ENCODE data around the gene MAML3. TPM values are rescaled to one million over a fixed set of nuclear protein-coding genes. Genes with fewer than 3 reads are reported as not detected.

MAML3 gene
- total RNA-seq, 5 donors from 2014 or later (not counting 1 experiment from before 2014, with no cell fraction given) = 2.0 to 3.4 (median 2.7) TPM

- Mint-ChIP-seq H3K4me3 (no peak overlapping the region), H3K27me3 (no peaks in the 10 kb centered on the region), H3K27ac (no peak overlapping the region), H3K4me1 (no peaks in the 10 kb centered on the region), H3K36me3 (no peaks in the 10 kb centered on the region), H3K9me3 (no peaks in the 10 kb centered on the region)
- H3K36me3 ChIP-seq (ENCODE audit: control insufficient read depth in 2 of 2, extremely low read depth in 1 of 2, insufficient read depth in 1 of 2, low read length in 1 of 2) = no peaks in the 10 kb centered on the region
- H3K4me1 ChIP-seq (ENCODE audit: control insufficient read depth in 1 of 2, extremely low read depth in 1 of 2, insufficient read depth in 2 of 2, low read length in 2 of 2) = no peaks in the 10 kb centered on the region
- CTCF ChIA-PET = interaction anchor here in 1 of 2 donors (0.6 kb wide), 1 partner anchor 97 kb away, joined by 3 read pairs; no protein-coding TSS in a partner anchor
- no peak for ATAC-seq (replicated peaks in 1 of 4)
- WGBS (ENCODE audit: insufficient coverage) = no CpG with 5 or more reads among the region's 3 CpGs
- no peak overlapping the region for H3K27ac ChIP-seq (ENCODE audit: low read length)
- H3K4me3 ChIP-seq (ENCODE audit: control insufficient read depth in 1 of 2, extremely low read depth in 1 of 2, low read length in 1 of 2) = no peak overlapping the region
- POLR2A ChIA-PET = no interaction called here
- no peaks in the 10 kb centered on the region for H3K9me3 ChIP-seq
- DNase-seq = no peak
- H3K27me3 ChIP-seq (replicated peaks in 1 of 2; ENCODE audit: control insufficient read depth in 2 of 2, extremely low read depth in 1 of 2, insufficient read depth in 2 of 2, low read length in 1 of 2) = no peaks in the 10 kb centered on the region
Observed at GRCh38 chr4:139838811-139839210, 315.2 kb downstream of the MAML3 start.

- Mint-ChIP-seq H3K27ac (no peak overlapping the region), H3K27me3 (no peaks in the 10 kb centered on the region), H3K4me1 (no peaks in the 10 kb centered on the region), H3K4me3 (no peak overlapping the region), H3K9me3 (no peaks in the 10 kb centered on the region), H3K36me3 (no peaks in the 10 kb centered on the region)
- ChIA-PET POLR2A (no interaction called here), CTCF (no interaction called here)
- Histone ChIP-seq H3K9me3 (no peaks in the 10 kb centered on the region), H3K4me1 (ENCODE audit: control insufficient read depth in 1 of 2, extremely low read depth in 1 of 2, insufficient read depth in 2 of 2, low read length in 2 of 2) (no peaks in the 10 kb centered on the region), H3K36me3 (ENCODE audit: control insufficient read depth in 2 of 2, extremely low read depth in 1 of 2, insufficient read depth in 1 of 2, low read length in 1 of 2) (no peaks in the 10 kb centered on the region), H3K27ac (ENCODE audit: low read length) (no peak overlapping the region), H3K4me3 (ENCODE audit: control insufficient read depth in 1 of 2, extremely low read depth in 1 of 2, low read length in 1 of 2) (no peak overlapping the region), H3K27me3 (replicated peaks in 1 of 2; ENCODE audit: control insufficient read depth in 2 of 2, extremely low read depth in 1 of 2, insufficient read depth in 2 of 2, low read length in 1 of 2) (no peaks in the 10 kb centered on the region)
- WGBS (ENCODE audit: insufficient coverage) = 80% methylated on average over 2 of the region's 2 CpGs
- DNase-seq (no peak), ATAC-seq (replicated peaks in 1 of 4) (no peak)
Observed at GRCh38 chr4:139834981-139835391, 319.0 kb downstream of the MAML3 start.

DNA sequence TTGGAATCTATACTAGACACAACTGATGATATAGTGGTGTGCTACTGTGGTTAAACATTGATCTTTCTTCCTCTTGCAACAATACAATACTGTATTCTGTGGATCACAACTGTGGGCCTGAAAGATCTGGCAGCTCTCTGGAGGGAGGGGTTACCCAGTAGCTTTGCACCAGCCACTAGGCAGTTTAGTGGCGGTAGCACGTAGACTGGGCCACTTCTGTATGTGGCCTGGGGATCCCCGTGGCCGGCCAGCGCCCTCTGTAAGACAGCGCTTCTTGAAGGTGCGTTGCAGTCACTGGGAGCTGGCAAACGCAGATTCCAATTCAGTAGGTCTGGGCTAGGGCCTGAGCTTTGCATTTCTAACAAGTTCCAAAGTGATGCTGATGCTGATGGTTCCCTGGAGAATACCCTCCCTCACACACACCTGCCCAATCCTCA, 319.7 kb downstream of the MAML3 start:
- no peaks in the 10 kb centered on the region for H3K4me1 Mint-ChIP-seq
- H3K27me3 Mint-ChIP-seq = no peaks in the 10 kb centered on the region
- ATAC-seq (replicated peaks in 1 of 4) (no peak), DNase-seq (no peak)
- ChIA-PET POLR2A (no interaction called here), CTCF (no interaction called here)
- Histone ChIP-seq H3K36me3 (ENCODE audit: control insufficient read depth in 2 of 2, extremely low read depth in 1 of 2, insufficient read depth in 1 of 2, low read length in 1 of 2) (no peaks in the 10 kb centered on the region), H3K9me3 (no peaks in the 10 kb centered on the region), H3K27ac (ENCODE audit: low read length) (no peak overlapping the region), H3K4me1 (ENCODE audit: control insufficient read depth in 1 of 2, extremely low read depth in 1 of 2, insufficient read depth in 2 of 2, low read length in 2 of 2) (no peaks in the 10 kb centered on the region), H3K4me3 (ENCODE audit: control insufficient read depth in 1 of 2, extremely low read depth in 1 of 2, low read length in 1 of 2) (no peak overlapping the region), H3K27me3 (replicated peaks in 1 of 2; ENCODE audit: control insufficient read depth in 2 of 2, extremely low read depth in 1 of 2, insufficient read depth in 2 of 2, low read length in 1 of 2) (no peaks in the 10 kb centered on the region)
- WGBS (ENCODE audit: insufficient coverage) = 93% methylated on average over 7 of the region's 8 CpGs
- no peak overlapping the region for H3K27ac Mint-ChIP-seq
- H3K4me3 Mint-ChIP-seq = no peak overlapping the region
- no peaks in the 10 kb centered on the region for H3K36me3 Mint-ChIP-seq
- H3K9me3 Mint-ChIP-seq = no peaks in the 10 kb centered on the region

- Mint-ChIP-seq H3K36me3 (no peaks in the 10 kb centered on the region), H3K4me3 (no peak overlapping the region), H3K27ac (no peak overlapping the region), H3K4me1 (no peaks in the 10 kb centered on the region), H3K27me3 (no peaks in the 10 kb centered on the region), H3K9me3 (no peaks in the 10 kb centered on the region)
- Histone ChIP-seq H3K27me3 (replicated peaks in 1 of 2; ENCODE audit: control insufficient read depth in 2 of 2, extremely low read depth in 1 of 2, insufficient read depth in 2 of 2, low read length in 1 of 2) (no peaks in the 10 kb centered on the region), H3K36me3 (ENCODE audit: control insufficient read depth in 2 of 2, extremely low read depth in 1 of 2, insufficient read depth in 1 of 2, low read length in 1 of 2) (no peaks in the 10 kb centered on the region), H3K9me3 (no peaks in the 10 kb centered on the region), H3K27ac (ENCODE audit: low read length) (no peak overlapping the region), H3K4me3 (ENCODE audit: control insufficient read depth in 1 of 2, extremely low read depth in 1 of 2, low read length in 1 of 2) (no peak overlapping the region), H3K4me1 (ENCODE audit: control insufficient read depth in 1 of 2, extremely low read depth in 1 of 2, insufficient read depth in 2 of 2, low read length in 2 of 2) (no peaks in the 10 kb centered on the region)
- ATAC-seq (replicated peaks in 1 of 4) = no peak
- ChIA-PET POLR2A (no interaction called here), CTCF (no interaction called here)
- DNase-seq = no peak
- WGBS (ENCODE audit: insufficient coverage) = 96% methylated on average over 9 of the region's 21 CpGs
Observed at GRCh38 chr4:139833151-139833910, 320.7 kb downstream of the MAML3 start.

DNA sequence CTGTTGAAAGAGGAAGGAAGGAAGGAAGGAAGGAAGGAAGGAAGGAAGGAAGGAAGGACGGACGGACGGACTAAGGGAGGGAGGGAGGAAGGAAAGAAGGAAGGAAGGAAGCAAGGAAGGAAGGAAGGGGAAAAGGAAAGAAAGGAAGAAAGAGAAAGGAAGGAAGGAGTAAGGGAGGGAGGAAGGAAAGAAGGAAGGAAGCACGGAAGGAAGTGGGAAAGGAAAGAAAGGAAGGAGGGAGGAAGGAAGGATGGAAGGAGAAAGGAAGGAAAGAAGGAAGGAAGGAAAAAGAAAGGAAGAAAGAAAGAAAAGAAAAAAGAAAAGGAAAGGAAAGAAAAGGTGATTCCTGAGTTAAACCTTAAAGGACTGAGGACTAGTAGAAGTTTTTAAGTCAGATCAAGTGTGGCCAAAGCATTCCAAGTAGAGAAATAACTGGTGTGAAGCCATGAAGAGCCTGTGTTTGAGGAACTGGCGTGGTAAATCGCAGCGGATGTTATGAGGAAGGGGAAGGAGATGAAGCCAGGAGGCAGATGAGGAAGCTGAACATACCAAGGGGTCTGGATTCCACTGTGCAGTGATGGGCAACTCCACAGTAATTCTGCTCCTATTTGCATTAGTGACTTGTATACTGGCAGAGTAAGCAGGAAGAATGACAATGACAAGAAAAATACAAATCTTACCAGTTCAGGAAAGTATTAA, 324.9 kb downstream of the MAML3 start:
- Mint-ChIP-seq H3K36me3 (no peaks in the 10 kb centered on the region), H3K9me3 (no peaks in the 10 kb centered on the region), H3K27me3 (no peaks in the 10 kb centered on the region), H3K27ac (no peak overlapping the region), H3K4me3 (no peak overlapping the region), H3K4me1 (no peaks in the 10 kb centered on the region)
- no peak for ATAC-seq (replicated peaks in 1 of 4)
- Histone ChIP-seq H3K27ac (ENCODE audit: low read length) (no peak overlapping the region), H3K4me3 (ENCODE audit: control insufficient read depth in 1 of 2, extremely low read depth in 1 of 2, low read length in 1 of 2) (no peak overlapping the region), H3K36me3 (ENCODE audit: control insufficient read depth in 2 of 2, extremely low read depth in 1 of 2, insufficient read depth in 1 of 2, low read length in 1 of 2) (no peaks in the 10 kb centered on the region), H3K4me1 (ENCODE audit: control insufficient read depth in 1 of 2, extremely low read depth in 1 of 2, insufficient read depth in 2 of 2, low read length in 2 of 2) (no peaks in the 10 kb centered on the region), H3K9me3 (no peaks in the 10 kb centered on the region), H3K27me3 (replicated peaks in 1 of 2; ENCODE audit: control insufficient read depth in 2 of 2, extremely low read depth in 1 of 2, insufficient read depth in 2 of 2, low read length in 1 of 2) (no peaks in the 10 kb centered on the region)
- DNase-seq = no peak
- ChIA-PET POLR2A (no interaction called here), CTCF (no interaction called here)
- 80% methylated on average over 6 of the region's 7 CpGs for WGBS (ENCODE audit: insufficient coverage)

- Mint-ChIP-seq H3K9me3 (no peaks in the 10 kb centered on the region), H3K4me3 (no peak overlapping the region), H3K27me3 (no peaks in the 10 kb centered on the region), H3K4me1 (no peaks in the 10 kb centered on the region), H3K36me3 (no peaks in the 10 kb centered on the region), H3K27ac (no peak overlapping the region)
- Histone ChIP-seq H3K9me3 (no peaks in the 10 kb centered on the region), H3K4me3 (ENCODE audit: control insufficient read depth in 1 of 2, extremely low read depth in 1 of 2, low read length in 1 of 2) (no peak overlapping the region), H3K27me3 (replicated peaks in 1 of 2; ENCODE audit: control insufficient read depth in 2 of 2, extremely low read depth in 1 of 2, insufficient read depth in 2 of 2, low read length in 1 of 2) (no peaks in the 10 kb centered on the region), H3K36me3 (ENCODE audit: control insufficient read depth in 2 of 2, extremely low read depth in 1 of 2, insufficient read depth in 1 of 2, low read length in 1 of 2) (no peaks in the 10 kb centered on the region), H3K4me1 (ENCODE audit: control insufficient read depth in 1 of 2, extremely low read depth in 1 of 2, insufficient read depth in 2 of 2, low read length in 2 of 2) (no peaks in the 10 kb centered on the region), H3K27ac (ENCODE audit: low read length) (no peak overlapping the region)
- CTCF ChIA-PET = no interaction called here
- DNase-seq = no peak
- ATAC-seq (replicated peaks in 1 of 4) = no peak
- 50% methylated on average over 2 of the region's 8 CpGs for WGBS (ENCODE audit: insufficient coverage)
- POLR2A ChIA-PET = no interaction called here
Observed at GRCh38 chr4:139826426-139826825, 327.6 kb downstream of the MAML3 start.

All from T-cell (primary cell).